ENCODE data around the gene CADM2. TPM values are rescaled to one million over a fixed set of nuclear protein-coding genes. Genes with fewer than 3 reads are reported as not detected.

CADM2 gene
- total and polyA plus RNA-seq, 2 experiments from 2014 or later = 13.3 to 47.5 TPM

GRCh38 chr3:85592256-85592655, 633.5 kb downstream of the CADM2 start:
- H3F3A ChIP-seq (replicated peaks; ENCODE audit: low read depth) = no peaks in the 10 kb centered on the region
- H3K4me1 ChIP-seq (ENCODE audit: insufficient read depth) = 0 out of 2 replicates have a peak, but pooled peaks cover 4% of the 10 kb centered on the region
- no peaks in the 10 kb centered on the region for H3K9me2 ChIP-seq (ENCODE audit: insufficient read depth)
- H3K27me3 ChIP-seq (ENCODE audit: insufficient read depth) = no peaks in the 10 kb centered on the region
- ATAC-seq (no peak), DNase-seq (ENCODE audit: low spot score) (no peak)
- H2AFZ ChIP-seq = no peak overlapping the region
- H3K4me1 Mint-ChIP-seq = peaks cover 7% of the 10 kb centered on the region
- H3K4me2 ChIP-seq = no peak overlapping the region
- no peaks in the 10 kb centered on the region for H4K20me1 ChIP-seq (replicated peaks; ENCODE audit: insufficient read depth)
- no peaks in the 10 kb centered on the region for H3K36me3 ChIP-seq (ENCODE audit: insufficient read depth)
- no peak overlapping the region for H3K4me3 ChIP-seq
- H3K4me3 Mint-ChIP-seq = no peak overlapping the region
- no peak for TF ChIP-seq CREB1 (CRISPR knock-in tag; IDR thresholded peaks at IDR 0.05; ENCODE audit: low read depth)
- TF ChIP-seq ETS1 (IDR thresholded peaks at IDR 0.05) = no peak
- TF ChIP-seq ZNF114 (CRISPR knock-in tag; IDR thresholded peaks at IDR 0.05) = no peak
- no peak for TF ChIP-seq JUNB (IDR thresholded peaks at IDR 0.05; ENCODE audit: unreplicated experiment)
- TF ChIP-seq STAT1 (IDR thresholded peaks at IDR 0.05; ENCODE audit: unreplicated experiment) = no peak
- no peak for TF ChIP-seq REST (IDR thresholded peaks at IDR 0.05; ENCODE audit: unreplicated experiment)
- no peak for TF ChIP-seq EZH2phosphoT487 (IDR thresholded peaks at IDR 0.05; ENCODE audit: unreplicated experiment)
- no peak for TF ChIP-seq ZNF462 (CRISPR knock-in tag; IDR thresholded peaks at IDR 0.05)
- no peak for TF ChIP-seq POLR2AphosphoS5 (IDR thresholded peaks at IDR 0.05; ENCODE audit: low read depth)
- no peak for TF ChIP-seq EZH2 (IDR thresholded peaks at IDR 0.05; ENCODE audit: low read depth, unreplicated experiment)
- TF ChIP-seq ZNF331 (CRISPR knock-in tag; IDR thresholded peaks at IDR 0.05; ENCODE audit: low read depth) = no peak
- no peak for TF ChIP-seq NANOG (IDR thresholded peaks at IDR 0.05; ENCODE audit: borderline replicate concordance)
- no peaks in the 10 kb centered on the region for H3K79me2 ChIP-seq (replicated peaks; ENCODE audit: insufficient read depth)
- H3K27ac Mint-ChIP-seq = no peak overlapping the region
- H3K27me3 Mint-ChIP-seq (ENCODE audit: insufficient read depth, low read depth, poor library complexity) = no peaks in the 10 kb centered on the region
- no peaks in the 10 kb centered on the region for H3K9me3 Mint-ChIP-seq
- H3K36me3 Mint-ChIP-seq (ENCODE audit: low read depth) = no peaks in the 10 kb centered on the region
- no peak overlapping the region for H3K27ac ChIP-seq (ENCODE audit: low read depth)
